DND-41 (cell line): Measurements from ENCODE around the gene IL3RA.

Source experiments
- CTCF ChIP-seq: IDR thresholded peaks from 2 replicates; pipeline ENCODE4 v1.5.1; 2012; ENCODE audit warnings: borderline replicate concordance, low read length, moderate library complexity, mild to moderate bottlenecking; ENCODE audit not compliant: poor library complexity, severe bottlenecking; ENCODE audit errors: extremely low read depth
- EZH2 ChIP-seq: IDR thresholded peaks from 3 replicates; pipeline ENCODE4 v1.6.1; 2012; ENCODE audit warnings: borderline replicate concordance, low read depth, mild to moderate bottlenecking, moderate library complexity, low read length, inconsistent platforms; ENCODE audit not compliant: severe bottlenecking

DNA sequence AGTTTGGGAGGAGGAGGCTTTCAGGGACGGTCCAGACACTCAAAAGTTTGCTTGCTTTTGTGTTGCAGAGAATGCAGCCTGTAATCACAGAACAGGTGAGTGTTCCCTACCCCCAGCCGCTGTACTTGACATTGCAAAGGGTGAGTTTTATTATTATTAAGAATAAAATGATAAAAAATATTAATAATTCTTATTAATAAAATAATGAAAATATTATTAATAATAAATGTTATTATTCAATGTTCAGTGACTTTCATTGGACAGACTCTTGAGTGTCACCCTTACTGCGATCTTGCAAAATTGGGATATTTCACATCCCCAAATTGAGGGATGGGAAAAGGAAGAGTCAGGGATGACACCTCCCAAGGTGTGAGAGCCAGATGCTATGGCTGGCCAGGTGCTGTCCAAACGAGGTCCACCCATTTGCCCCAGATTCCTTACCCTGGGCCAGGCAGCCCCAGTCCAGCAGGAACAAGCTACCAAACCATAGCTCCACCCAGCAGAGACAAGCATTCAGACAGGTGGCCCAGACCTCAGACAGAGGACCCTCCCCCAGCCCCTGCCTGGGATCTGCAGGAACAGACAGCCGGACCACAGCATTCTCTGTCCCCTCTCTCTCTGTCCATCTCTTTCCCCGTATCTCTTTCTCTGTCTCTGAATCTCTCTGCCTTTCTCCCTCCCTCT lies 22.4 kb downstream of the IL3RA start:
- TF ChIP-seq CTCF (no peak), EZH2 (no peak)
